GM12878 (cell line): Measurements from ENCODE around the gene PAX2. TPM values are rescaled to one million over a fixed set of nuclear protein-coding genes. Genes with fewer than 3 reads are reported as not detected.

Source experiments
- ATAC-seq: fragments of 200-7000 bp; cut with Tn5 transposase; 3 replicates; pipeline ENCODE4 v1.9.1; 2020; ENCODE audit warnings: mild to moderate bottlenecking, moderate library complexity
- BruUV-seq: library from RNA; stranded (reverse); fragments of 400-500 nt; replicated peaks from 2 replicates; lab custom pipeline; 2021; lab: Mats Ljungman, UMichigan
- CTCF ChIA-PET: fragments of 300-600 bp; sonication (Branson Sonifier 250); formaldehyde crosslinking; extraction: SDS; loops from one replicate; lab custom pipeline; 2021; ENCODE audit warnings: inconsistent platforms; lab: Yijun Ruan, JAX
- POLR2A ChIA-PET: fragments of 350-600 bp; formaldehyde crosslinking; extraction: SDS; loops from one replicate; lab custom pipeline; 2021; ENCODE audit warnings: inconsistent platforms; lab: Charles Lee
- RAD21 ChIA-PET: fragments of 300-600 bp; sonication (Branson Sonifier 250); formaldehyde crosslinking; loops from one replicate; lab custom pipeline; 2023; ENCODE audit warnings: antibody characterized with exemption; ENCODE audit not compliant: unreplicated experiment; lab: Charles Lee
- SMC1A ChIA-PET: fragments of 300-600 bp; sonication (Branson Sonifier 250); formaldehyde crosslinking; loops from one replicate; lab custom pipeline; 2023; ENCODE audit not compliant: unreplicated experiment, uncharacterized antibody; lab: Charles Lee
- DNase-seq: peaks from one replicate; pipeline ENCODE4 v3.0.0-alpha.2; 2011; ENCODE audit warnings: low read depth, low spot score
- FAIRE-seq: peaks from 3 replicates; lab custom pipeline; 2011; peaks lifted over from hg19 to GRCh38; lab: Jason Lieb, UNC
- H2AFZ ChIP-seq: 2 replicates; pipeline ENCODE4 v1.6.0; 2011; ENCODE audit warnings: low read depth, low read length, control low read depth; ENCODE audit not compliant: control insufficient read depth
- H3K27ac ChIP-seq: 2 replicates; pipeline ENCODE4 v1.5.1; 2011; ENCODE audit warnings: control low read depth; ENCODE audit not compliant: control insufficient read depth, insufficient read depth
- H3K27me3 ChIP-seq, 2 experiments: replicated peaks in 1 of 2; 2 replicates each; pipeline versions ENCODE4 v1.6.0 to v1.6.1; 2011; ENCODE audit warnings: low read length in 1 of 2; ENCODE audit not compliant: control insufficient read depth in 2 of 2, insufficient read depth in 2 of 2
- H3K36me3 ChIP-seq, 2 experiments: 2 replicates each; pipeline ENCODE4 v1.5.1; 2011; ENCODE audit warnings: low read length in 1 of 2; ENCODE audit not compliant: control insufficient read depth in 2 of 2, insufficient read depth in 2 of 2
- H3K4me1 ChIP-seq: 2 replicates; pipeline ENCODE4 v1.6.1; 2011; ENCODE audit warnings: mild to moderate bottlenecking, low read length, moderate library complexity, mixed read lengths; ENCODE audit not compliant: control insufficient read depth, insufficient read depth
- H3K4me2 ChIP-seq: 2 replicates; pipeline ENCODE4 v1.6.0; 2011; ENCODE audit warnings: control low read depth; ENCODE audit not compliant: control insufficient read depth, insufficient read depth
- H3K4me3 ChIP-seq: fragments of 200-600 bp; sonication (generic); 2 replicates; pipeline ENCODE4 v1.5.1; 2016
- H3K79me2 ChIP-seq: 2 replicates; pipeline ENCODE4 v1.6.0; 2011; ENCODE audit warnings: low read length; ENCODE audit not compliant: control insufficient read depth, insufficient read depth
- H3K9ac ChIP-seq: 2 replicates; pipeline ENCODE4 v1.8.0; 2011; ENCODE audit warnings: low read length, control low read depth, mixed read lengths; ENCODE audit not compliant: control insufficient read depth, insufficient read depth
- H3K9me3 ChIP-seq: replicated peaks from 3 replicates; pipeline ENCODE4 v1.5.1; 2011; ENCODE audit warnings: mild to moderate bottlenecking, low read length; ENCODE audit not compliant: control insufficient read depth, insufficient read depth
- H4K20me1 ChIP-seq: 2 replicates; pipeline ENCODE4 v1.6.0; 2011; ENCODE audit not compliant: control insufficient read depth, insufficient read depth
- CBX5 ChIP-seq: sonication (generic); IDR thresholded peaks from 2 replicates; pipeline ENCODE4 v1.6.1; 2016; ENCODE audit warnings: low read depth, moderate library complexity, mild to moderate bottlenecking, inconsistent platforms
- CTCF ChIP-seq, 3 experiments: IDR thresholded peaks in 2 of 3; conservative IDR thresholded peaks in 1 of 3; 2 replicates each; pipeline ENCODE4 v1.5.1; 2011; ENCODE audit warnings: low read depth in 3 of 3, low read length in 3 of 3, mild to moderate bottlenecking in 3 of 3, control low read depth in 2 of 3, moderate library complexity in 2 of 3, inconsistent platforms in 1 of 3, mixed read lengths in 1 of 3; ENCODE audit not compliant: control insufficient read depth in 2 of 3, insufficient read depth in 1 of 3; ENCODE audit errors: extremely low read depth in 1 of 3
- JUNB ChIP-seq: IDR thresholded peaks from 2 replicates; pipeline ENCODE4 v1.6.1; 2016; ENCODE audit warnings: antibody characterized with exemption, mild to moderate bottlenecking
- JUND ChIP-seq: IDR thresholded peaks from 2 replicates; pipeline ENCODE4 v1.6.1; 2012; ENCODE audit warnings: low read depth, mild to moderate bottlenecking, low read length, improper control_type of control experiment, moderate library complexity
- KLF5 ChIP-seq: fragments of 450-650 bp; IDR thresholded peaks from 2 replicates; pipeline ENCODE4 v1.6.1; 2014; ENCODE audit warnings: mild to moderate bottlenecking; ENCODE audit not compliant: partially characterized antibody
- NFXL1 ChIP-seq: fragments of 450-650 bp; IDR thresholded peaks from 2 replicates; pipeline ENCODE4 v1.6.1; 2017; ENCODE audit warnings: antibody characterized with exemption, mild to moderate bottlenecking, borderline replicate concordance
- SREBF1 ChIP-seq: IDR thresholded peaks from 2 replicates; pipeline ENCODE4 v1.6.1; 2012; ENCODE audit warnings: mild to moderate bottlenecking, low read length
- TCF3 ChIP-seq: IDR thresholded peaks from 2 replicates; pipeline ENCODE4 v1.6.1; 2012; ENCODE audit warnings: low read depth, mild to moderate bottlenecking, low read length, borderline replicate concordance; ENCODE audit not compliant: insufficient read depth
- WGBS: methylation state at CpG from one replicate; pipeline ENCODE4 v1.1.6; 2016; ENCODE audit warnings: low lambda C conversion rate; ENCODE audit not compliant: insufficient replicate concordance, insufficient coverage; ENCODE audit errors: missing lambda C conversion rate; 5-methylcytosine and 5-hydroxymethylcytosine counted together
- in situ Hi-C: fragments of 300-500 bp; cut with MboI; formaldehyde crosslinking; loops from 9 replicates; pipeline ENCODE4 v1.14.3; 2018; ENCODE audit warnings: mixed read lengths
- intact Hi-C: fragments of 100-400 bp; cut with micrococcal nuclease; formaldehyde crosslinking; loops from one replicate; pipeline ENCODE4 v1.14.2; 2022; ENCODE audit not compliant: unreplicated experiment
- polyA plus RNA-seq, 11 experiments: library from polyadenylated mRNA; depleted of rRNA in 4 of 11; unstranded in 6 of 11; stranded (reverse) in 5 of 11; fragments of >200 nt; fragmentation: Nextera tagmentation in 4 of 11; fragmentation: Illumina TruSeq in 1 of 11; extraction: Ambion mirVana in 4 of 11; extraction: Trizol in 1 of 11; gene quantifications; 1 replicate in 1 of 11; 2 replicates in 10 of 11; pipeline versions ENCODE4 v1.2.1 to v1.2.3, GENCODE V29; 2011 to 2016; ENCODE audit warnings: inconsistent platforms in 2 of 11, missing spikeins in 2 of 11, low read depth in 1 of 11
- total RNA-seq, 4 experiments: library from RNA; depleted of rRNA in 3 of 4; stranded (reverse); fragments of >200 nt in 3 of 4; fragmentation: Illumina TruSeq in 1 of 4; extraction: Trizol in 1 of 4; gene quantifications; 2 replicates each; pipeline versions ENCODE4 v1.2.1 to v1.2.3, GENCODE V29; 2013 to 2021

The PAX2 gene
- total and polyA plus RNA-seq, 10 of the 15 experiments (the other 5 are each of a cell fraction or from before 2014, with no cell fraction given): not detected

GRCh38 chr10:100760726-100761125 lies 15.3 kb downstream of the PAX2 start:
- Histone ChIP-seq H3K4me3 (no peak overlapping the region), H3K4me1 (no peaks in the 10 kb centered on the region), H4K20me1 (no peaks in the 10 kb centered on the region), H3K4me2 (no peak overlapping the region), H3K36me3 (no peaks in the 10 kb centered on the region), H3K27me3 (peaks cover 10 to 11% of the 10 kb centered on the region in 2 experiments), H3K9me3 (no peaks in the 10 kb centered on the region), H2AFZ (no peak overlapping the region), H3K79me2 (no peaks in the 10 kb centered on the region), H3K9ac (no peak overlapping the region), H3K27ac (no peak overlapping the region)
- WGBS: 3% methylated on average over 5 of the region's 5 CpGs
- TF ChIP-seq TCF3 (no peak), JUND (no peak), KLF5 (no peak)
- BruUV-seq: no TSS peak
- ChIA-PET SMC1A (no interaction called here), POLR2A (no interaction called here), CTCF (no interaction called here), RAD21 (no interaction called here)
- no peak for FAIRE-seq
- in situ Hi-C loops: no loop called here
- ATAC-seq: no peak
- no peak for DNase-seq
- intact Hi-C loops: no loop called here

GRCh38 chr10:100761191-100761590 lies 15.8 kb downstream of the PAX2 start:
- no peaks in the 10 kb centered on the region for H3K36me3 ChIP-seq
- BruUV-seq: no TSS peak
- peaks cover 9 to 10% of the 10 kb centered on the region in 2 experiments for H3K27me3 ChIP-seq
- no peak overlapping the region for H2AFZ ChIP-seq
- POLR2A ChIA-PET: no interaction called here
- H3K27ac ChIP-seq: no peak overlapping the region
- SMC1A ChIA-PET: no interaction called here
- H3K4me2 ChIP-seq: no peak overlapping the region
- no peak for ATAC-seq
- no peak for TF ChIP-seq SREBF1
- no peak for TF ChIP-seq NFXL1
- TF ChIP-seq JUNB: no peak
- TF ChIP-seq CBX5: no peak
- TF ChIP-seq CTCF (IDR thresholded peaks at IDR 0.05 in 2 of 3, conservative IDR thresholded peaks at IDR 0.05 in 1 of 3; ENCODE audit: control insufficient read depth in 2 of 3, extremely low read depth in 1 of 3, insufficient read depth in 1 of 3, low read depth in 3 of 3, low read length in 3 of 3): no peak
- TF ChIP-seq, all 136 proteins: peak for 0
- Histone ChIP-seq H3K4me3 (no peak overlapping the region), H3K9me3 (no peaks in the 10 kb centered on the region), H4K20me1 (no peaks in the 10 kb centered on the region), H3K9ac (no peak overlapping the region), H3K4me1 (no peaks in the 10 kb centered on the region), H3K79me2 (no peaks in the 10 kb centered on the region)
- 40% methylated on average over 7 of the region's 7 CpGs for WGBS
- RAD21 ChIA-PET: no interaction called here
- intact Hi-C loops (no loop called here), in situ Hi-C loops (no loop called here)
- FAIRE-seq (no peak), DNase-seq (no peak)
- CTCF ChIA-PET: no interaction called here
